Smooth muscle cell (in vitro differentiated cells): ENCODE results near the gene SRF. TPM values are rescaled to one million over a fixed set of nuclear protein-coding genes. Genes with fewer than 3 reads are reported as not detected.

Source experiments
- DNase-seq: peaks from one replicate; lab custom pipeline; 2025; ENCODE audit not compliant: unreplicated experiment; lab: John Stamatoyannopoulos, UW
- H2AFZ ChIP-seq: fragments of 200-600 bp; sonication (generic); 2 replicates; pipeline ENCODE4 v1.6.0; 2016; ENCODE audit warnings: antibody characterized with exemption, low read depth, mild to moderate bottlenecking
- H3F3A ChIP-seq: fragments of 200-600 bp; sonication (generic); 2 replicates; pipeline ENCODE4 v1.6.0; 2017; ENCODE audit warnings: antibody characterized with exemption, low read depth
- H3K27ac ChIP-seq: fragments of 200-600 bp; sonication (generic); 2 replicates; pipeline ENCODE4 v1.5.1; 2016; ENCODE audit warnings: low read depth, mild to moderate bottlenecking
- H3K27me3 ChIP-seq: fragments of 200-600 bp; sonication (generic); 2 replicates; pipeline ENCODE4 v1.6.1; 2016; ENCODE audit warnings: low read depth, mild to moderate bottlenecking
- H3K36me3 ChIP-seq: fragments of 200-600 bp; sonication (generic); 2 replicates; pipeline ENCODE4 v1.5.1; 2016; ENCODE audit warnings: low read depth
- H3K4me1 ChIP-seq: fragments of 200-600 bp; sonication (generic); 2 replicates; pipeline ENCODE4 v1.5.1; 2016; ENCODE audit warnings: low read depth
- H3K4me2 ChIP-seq: fragments of 200-600 bp; sonication (generic); 2 replicates; pipeline ENCODE4 v1.6.0; 2016; ENCODE audit warnings: mild to moderate bottlenecking
- H3K4me3 ChIP-seq: fragments of 200-600 bp; sonication (generic); 2 replicates; pipeline ENCODE4 v1.5.1; 2016; ENCODE audit warnings: mild to moderate bottlenecking
- H3K79me2 ChIP-seq: fragments of 200-600 bp; sonication (generic); 2 replicates; pipeline ENCODE4 v1.6.0; 2016; ENCODE audit warnings: low read depth, mild to moderate bottlenecking
- H3K9ac ChIP-seq: fragments of 200-600 bp; sonication (generic); 2 replicates; pipeline ENCODE4 v1.6.0; 2016; ENCODE audit warnings: low read depth
- H3K9me3 ChIP-seq: fragments of 200-600 bp; sonication (generic); replicated peaks from 2 replicates; pipeline ENCODE4 v1.5.1; 2016; ENCODE audit warnings: low read depth
- H4K20me1 ChIP-seq: fragments of 200-600 bp; sonication (generic); 2 replicates; pipeline ENCODE4 v1.6.0; 2016; ENCODE audit warnings: low read depth
- CTCF ChIP-seq: fragments of 200-600 bp; sonication (generic); IDR thresholded peaks from 2 replicates; pipeline ENCODE4 v1.5.1; 2017; ENCODE audit warnings: borderline replicate concordance, mild to moderate bottlenecking, antibody characterized with exemption; ENCODE audit not compliant: insufficient read depth, poor library complexity, severe bottlenecking
- WGBS: methylation state at CpG from one replicate; pipeline ENCODE4 v1.1.7; 2016; ENCODE audit warnings: low lambda C conversion rate; 5-methylcytosine and 5-hydroxymethylcytosine counted together
- polyA plus RNA-seq: library from polyadenylated mRNA; unstranded; fragments of >200 nt; fragmentation: Nextera tagmentation; extraction: Ambion mirVana; gene quantifications from 2 replicates; pipeline ENCODE4 v1.2.1, GENCODE V29; 2016
- total RNA-seq: library from RNA; depleted of rRNA; stranded (reverse); fragments of >200 nt; gene quantifications from 2 replicates; pipeline ENCODE4 v1.2.3, GENCODE V29; 2014

SRF gene
- total and polyA plus RNA-seq, 2 experiments from 2014 or later: 6.8 to 22.9 TPM

GRCh38 chr6:43171707-43172103 is 636 bp downstream of the SRF start:
- H3K9ac ChIP-seq: peak overlapping the region; percentile 89
- H3K4me1 ChIP-seq: peaks cover 19% of the 10 kb centered on the region
- peak overlapping the region; percentile 94 for H3K4me3 ChIP-seq
- 1% methylated on average over 39 of the region's 57 CpGs for WGBS
- H3K79me2 ChIP-seq: peaks cover 46% of the 10 kb centered on the region
- no peak overlapping the region for H2AFZ ChIP-seq
- peaks cover 3% of the 10 kb centered on the region for H3K36me3 ChIP-seq
- H4K20me1 ChIP-seq: peaks cover 28% of the 10 kb centered on the region
- DNase-seq: no peak
- TF ChIP-seq CTCF: no peak
- peak overlapping the region; percentile 98 for H3K27ac ChIP-seq
- H3F3A ChIP-seq: peaks cover 47% of the 10 kb centered on the region
- H3K9me3 ChIP-seq: no peaks in the 10 kb centered on the region
- H3K27me3 ChIP-seq: no peaks in the 10 kb centered on the region
- H3K4me2 ChIP-seq: peak overlapping the region; percentile 98

GRCh38 chr6:43172104-43173007 is 1.3 kb downstream of the SRF start:
- Histone ChIP-seq H3K27me3 (no peaks in the 10 kb centered on the region), H3K9me3 (no peaks in the 10 kb centered on the region), H2AFZ (no peak overlapping the region), H3K4me2 (peak overlapping the region; percentile 98), H3K27ac (peak overlapping the region; percentile 98), H3K4me3 (peak overlapping the region; percentile 94), H3K4me1 (peaks cover 19% of the 10 kb centered on the region), H4K20me1 (peaks cover 28% of the 10 kb centered on the region), H3K79me2 (peaks cover 53% of the 10 kb centered on the region), H3K9ac (peak overlapping the region; percentile 89), H3K36me3 (peaks cover 4% of the 10 kb centered on the region), H3F3A (peaks cover 44% of the 10 kb centered on the region)
- no peak for TF ChIP-seq CTCF
- DNase-seq: peak; percentile 23
- 1% methylated on average over 37 of the region's 46 CpGs for WGBS

- Histone ChIP-seq H3K27me3 (no peaks in the 10 kb centered on the region), H3K4me3 (peak overlapping the region; percentile 94), H3K36me3 (peaks cover 4% of the 10 kb centered on the region), H3K27ac (peak overlapping the region; percentile 98), H3K4me2 (peak overlapping the region; percentile 98), H3K79me2 (peaks cover 53% of the 10 kb centered on the region), H2AFZ (no peak overlapping the region), H3F3A (peaks cover 33% of the 10 kb centered on the region), H3K9me3 (no peaks in the 10 kb centered on the region), H4K20me1 (peaks cover 28% of the 10 kb centered on the region), H3K4me1 (peaks cover 19% of the 10 kb centered on the region), H3K9ac (peak overlapping the region; percentile 89)
- 34% methylated on average over 11 of the region's 11 CpGs for WGBS
- no peak for TF ChIP-seq CTCF
- DNase-seq: no peak
Observed at GRCh38 chr6:43173591-43174262, 2.7 kb downstream of the SRF start.
